PFSK-1 (cell line): ENCODE results near the gene MTF1.

ENCODE experiments used
- FOXP2 ChIP-seq: optimal IDR thresholded peaks from 2 replicates; pipeline ENCODE3; 2011; ENCODE audit warnings: borderline replicate concordance, control low read depth, inconsistent platforms; ENCODE audit not compliant: insufficient read depth; ENCODE audit errors: extremely low read length, extremely low read depth
- POLR2AphosphoS5 ChIP-seq: IDR thresholded peaks from 2 replicates; pipeline ENCODE4 v1.6.1; 2012; ENCODE audit warnings: low read depth, mild to moderate bottlenecking, control low read depth, low read length, moderate library complexity
- REST ChIP-seq, 2 experiments: IDR thresholded peaks; 2 replicates each; pipeline versions ENCODE4 v1.6.1 to v1.8.0; 2011 to 2012; ENCODE audit warnings: low read depth in 2 of 2, low read length in 2 of 2, control low read depth in 1 of 2, inconsistent platforms in 1 of 2, mild to moderate bottlenecking in 1 of 2, moderate library complexity in 1 of 2; ENCODE audit not compliant: insufficient read depth in 1 of 2
- SIN3A ChIP-seq: IDR thresholded peaks from 2 replicates; pipeline ENCODE4 v1.6.1; 2012; ENCODE audit warnings: mild to moderate bottlenecking, low read length, moderate library complexity, borderline replicate concordance; ENCODE audit not compliant: insufficient read depth
- TAF1 ChIP-seq: IDR thresholded peaks from 2 replicates; pipeline ENCODE4 v1.6.1; 2012; ENCODE audit warnings: low read length, control low read depth, borderline replicate concordance; ENCODE audit not compliant: insufficient read depth

Gene MTF1

GRCh38 chr1:37851782-37852210 lies 7.6 kb downstream of the MTF1 start:
- TF ChIP-seq TAF1 (no peak), REST (IDR thresholded peaks at IDR 0.05; ENCODE audit: insufficient read depth in 1 of 2, low read depth in 2 of 2, low read length in 2 of 2) (no peak), SIN3A (no peak), POLR2AphosphoS5 (no peak), FOXP2 (no peak)

- TF ChIP-seq REST (IDR thresholded peaks at IDR 0.05; ENCODE audit: insufficient read depth in 1 of 2, low read depth in 2 of 2, low read length in 2 of 2) (no peak), SIN3A (no peak), TAF1 (no peak), FOXP2 (no peak), POLR2AphosphoS5 (no peak)
Observed at GRCh38 chr1:37851262-37851661, 8.1 kb downstream of the MTF1 start.

- TF ChIP-seq REST (IDR thresholded peaks at IDR 0.05; ENCODE audit: insufficient read depth in 1 of 2, low read depth in 2 of 2, low read length in 2 of 2) (no peak), TAF1 (no peak), POLR2AphosphoS5 (no peak), FOXP2 (no peak), SIN3A (no peak)
Observed at GRCh38 chr1:37850352-37850955, 8.9 kb downstream of the MTF1 start.

- TF ChIP-seq REST (IDR thresholded peaks at IDR 0.05; ENCODE audit: insufficient read depth in 1 of 2, low read depth in 2 of 2, low read length in 2 of 2) (no peak), FOXP2 (no peak), POLR2AphosphoS5 (no peak), TAF1 (no peak), SIN3A (no peak)
Observed at GRCh38 chr1:37849480-37849879, 9.9 kb downstream of the MTF1 start.
